Panc1 (cell line): ENCODE data around the gene NTN4.

Source experiments
- CTCF ChIP-seq: fragments of 450-650 bp; IDR thresholded peaks from 2 replicates; pipeline ENCODE4 v1.5.1; 2017; ENCODE audit warnings: mild to moderate bottlenecking
- POLR2AphosphoS5 ChIP-seq: IDR thresholded peaks from 2 replicates; pipeline ENCODE4 v1.6.1; 2012; ENCODE audit warnings: mild to moderate bottlenecking, low read depth, low read length, moderate library complexity
- REST ChIP-seq, 2 experiments: IDR thresholded peaks; 2 replicates each; pipeline ENCODE4 v1.6.1; 2011 to 2012; ENCODE audit warnings: low read depth in 2 of 2, control low read depth in 1 of 2, low read length in 1 of 2, mild to moderate bottlenecking in 1 of 2, moderate library complexity in 1 of 2; ENCODE audit not compliant: insufficient read depth in 1 of 2
- SIN3A ChIP-seq: IDR thresholded peaks from 2 replicates; pipeline ENCODE4 v1.6.1; 2012; ENCODE audit warnings: low read depth, mild to moderate bottlenecking, low read length, moderate library complexity, borderline replicate concordance; ENCODE audit not compliant: insufficient read depth
- TCF7L2 ChIP-seq: IDR thresholded peaks from 2 replicates; pipeline ENCODE4 v1.6.1; 2011; ENCODE audit warnings: mild to moderate bottlenecking, low read depth, low read length, inconsistent platforms

GRCh38 chr12:95633732-95634465, 156.7 kb downstream of the NTN4 start:
- TF ChIP-seq CTCF, result no peak
- no peak for TF ChIP-seq REST (IDR thresholded peaks at IDR 0.05; ENCODE audit: insufficient read depth in 1 of 2, low read depth in 2 of 2, low read length in 1 of 2)
- no peak for TF ChIP-seq POLR2AphosphoS5
- no peak for TF ChIP-seq SIN3A
- TF ChIP-seq TCF7L2, result no peak
